ENCODE results near the gene TTYH2. TPM values are rescaled to one million over a fixed set of nuclear protein-coding genes. Genes with fewer than 3 reads are reported as not detected.

The TTYH2 gene
- total and polyA plus RNA-seq, 10 of the 15 experiments (the other 5 are each of a cell fraction or from before 2014, with no cell fraction given) = 0.26 to 25.2 (median 6.6) TPM

DNA sequence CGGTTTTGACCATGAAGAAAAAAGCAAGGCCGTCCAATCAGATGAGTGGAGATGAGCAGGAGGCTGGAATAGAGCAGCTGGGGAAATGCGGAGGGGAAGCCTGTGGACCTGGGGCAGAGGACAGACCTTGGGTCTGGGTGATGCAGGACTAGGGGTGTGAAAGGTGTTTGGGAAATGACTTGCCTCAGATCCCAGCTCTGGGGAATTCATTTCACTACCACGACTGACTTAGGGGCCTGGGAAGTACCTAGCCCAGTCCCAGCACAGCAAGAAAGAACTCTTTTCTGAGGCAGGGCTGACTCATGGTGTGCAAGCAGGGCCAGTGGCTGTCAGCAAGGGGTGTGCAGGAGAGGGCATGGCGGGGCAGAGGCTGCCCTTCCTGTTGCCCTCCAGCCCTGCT is 75.4 kb downstream of the TTYH2 start (continued):
- no peak for TF ChIP-seq HDAC2 (IDR thresholded peaks at IDR 0.05)
- TF ChIP-seq JUNB (IDR thresholded peaks at IDR 0.05) = peak; percentile 54
- no peak for TF ChIP-seq RAD51 (IDR thresholded peaks at IDR 0.05)
- no peak for TF ChIP-seq KLF5 (IDR thresholded peaks at IDR 0.05; ENCODE audit: partially characterized antibody)
- no peak for TF ChIP-seq ASH2L (IDR thresholded peaks at IDR 0.05; ENCODE audit: borderline replicate concordance, low read depth)
- TF ChIP-seq RB1 (IDR thresholded peaks at IDR 0.05; ENCODE audit: borderline replicate concordance) = no peak
- TF ChIP-seq RBBP5 (conservative IDR thresholded peaks at IDR 0.05) = no peak
- no peak for TF ChIP-seq CHD4 (IDR thresholded peaks at IDR 0.05)
- TF ChIP-seq ETV6 (conservative IDR thresholded peaks at IDR 0.05 in 1 of 2, IDR thresholded peaks at IDR 0.05 in 1 of 2; ENCODE audit: borderline replicate concordance in 1 of 2, low read depth in 1 of 2) = no peak; a peak in 1 of 4 replicates
- TF ChIP-seq RELA (IDR thresholded peaks at IDR 0.05; ENCODE audit: borderline replicate concordance, partially characterized antibody) = no peak
- TF ChIP-seq ESRRA (IDR thresholded peaks at IDR 0.05; ENCODE audit: low read length) = no peak
- no peak for TF ChIP-seq SIX5 (IDR thresholded peaks at IDR 0.05; ENCODE audit: low read depth, low read length, severe bottlenecking)
- TF ChIP-seq ZNF622 (IDR thresholded peaks at IDR 0.05) = no peak
- no peak for TF ChIP-seq BRCA1 (IDR thresholded peaks at IDR 0.05; ENCODE audit: low read depth, low read length)
- no peak for TF ChIP-seq ZNF24 (IDR thresholded peaks at IDR 0.05)
- 0 out of 2 replicates have a peak, but pooled peaks have one; percentile 51 for TF ChIP-seq ZBED1 (IDR thresholded peaks at IDR 0.05; ENCODE audit: borderline replicate concordance)
- TF ChIP-seq ZZZ3 (IDR thresholded peaks at IDR 0.05; ENCODE audit: control insufficient read depth, insufficient read length, low read depth) = no peak
- TF ChIP-seq NR2C1 (IDR thresholded peaks at IDR 0.05) = no peak
- peak; percentile 38; the same call in 1 of the 2 replicates for TF ChIP-seq BCL11A (IDR thresholded peaks at IDR 0.05; ENCODE audit: low read depth, low read length)
- peak; percentile 9 for TF ChIP-seq SP1 (IDR thresholded peaks at IDR 0.05; ENCODE audit: low read depth, low read length)
- TF ChIP-seq, protein P1, sequence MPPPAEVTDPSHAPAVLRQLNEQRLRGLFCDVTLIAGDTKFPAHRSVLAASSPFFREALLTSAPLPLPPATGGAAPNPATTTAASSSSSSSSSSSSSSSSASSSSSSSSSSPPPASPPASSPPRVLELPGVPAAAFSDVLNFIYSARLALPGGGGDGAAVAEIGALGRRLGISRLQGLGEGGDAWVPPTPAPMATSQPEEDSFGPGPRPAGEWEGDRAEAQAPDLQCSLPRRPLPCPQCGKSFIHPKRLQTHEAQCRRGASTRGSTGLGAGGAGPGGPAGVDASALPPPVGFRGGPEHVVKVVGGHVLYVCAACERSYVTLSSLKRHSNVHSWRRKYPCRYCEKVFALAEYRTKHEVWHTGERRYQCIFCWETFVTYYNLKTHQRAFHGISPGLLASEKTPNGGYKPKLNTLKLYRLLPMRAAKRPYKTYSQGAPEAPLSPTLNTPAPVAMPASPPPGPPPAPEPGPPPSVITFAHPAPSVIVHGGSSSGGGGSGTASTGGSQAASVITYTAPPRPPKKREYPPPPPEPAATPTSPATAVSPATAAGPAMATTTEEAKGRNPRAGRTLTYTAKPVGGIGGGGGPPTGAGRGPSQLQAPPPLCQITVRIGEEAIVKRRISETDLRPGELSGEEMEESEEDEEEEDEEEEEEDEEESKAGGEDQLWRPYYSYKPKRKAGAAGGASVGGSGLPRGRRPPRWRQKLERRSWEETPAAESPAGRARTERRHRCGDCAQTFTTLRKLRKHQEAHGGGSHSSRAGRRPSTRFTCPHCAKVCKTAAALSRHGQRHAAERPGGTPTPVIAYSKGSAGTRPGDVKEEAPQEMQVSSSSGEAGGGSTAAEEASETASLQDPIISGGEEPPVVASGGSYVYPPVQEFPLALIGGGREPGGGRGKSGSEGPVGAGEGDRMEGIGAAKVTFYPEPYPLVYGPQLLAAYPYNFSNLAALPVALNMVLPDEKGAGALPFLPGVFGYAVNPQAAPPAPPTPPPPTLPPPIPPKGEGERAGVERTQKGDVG (CRISPR knock-in tag; IDR thresholded peaks at IDR 0.05) = no peak
- TF ChIP-seq, protein P2, sequence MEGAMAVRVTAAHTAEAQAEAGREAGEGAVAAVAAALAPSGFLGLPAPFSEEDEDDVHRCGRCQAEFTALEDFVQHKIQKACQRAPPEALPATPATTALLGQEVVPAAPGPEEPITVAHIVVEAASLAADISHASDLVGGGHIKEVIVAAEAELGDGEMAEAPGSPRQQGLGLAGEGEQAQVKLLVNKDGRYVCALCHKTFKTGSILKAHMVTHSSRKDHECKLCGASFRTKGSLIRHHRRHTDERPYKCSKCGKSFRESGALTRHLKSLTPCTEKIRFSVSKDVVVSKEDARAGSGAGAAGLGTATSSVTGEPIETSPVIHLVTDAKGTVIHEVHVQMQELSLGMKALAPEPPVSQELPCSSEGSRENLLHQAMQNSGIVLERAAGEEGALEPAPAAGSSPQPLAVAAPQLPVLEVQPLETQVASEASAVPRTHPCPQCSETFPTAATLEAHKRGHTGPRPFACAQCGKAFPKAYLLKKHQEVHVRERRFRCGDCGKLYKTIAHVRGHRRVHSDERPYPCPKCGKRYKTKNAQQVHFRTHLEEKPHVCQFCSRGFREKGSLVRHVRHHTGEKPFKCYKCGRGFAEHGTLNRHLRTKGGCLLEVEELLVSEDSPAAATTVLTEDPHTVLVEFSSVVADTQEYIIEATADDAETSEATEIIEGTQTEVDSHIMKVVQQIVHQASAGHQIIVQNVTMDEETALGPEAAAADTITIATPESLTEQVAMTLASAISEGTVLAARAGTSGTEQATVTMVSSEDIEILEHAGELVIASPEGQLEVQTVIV (IDR thresholded peaks at IDR 0.05; ENCODE audit: borderline replicate concordance, partially characterized antibody) = no peak
- TF ChIP-seq EGR1 (IDR thresholded peaks at IDR 0.05; ENCODE audit: borderline replicate concordance in 1 of 2, low read depth in 2 of 2, low read length in 2 of 2) = no peak
- no peak for TF ChIP-seq ZNF217 (IDR thresholded peaks at IDR 0.05)
- TF ChIP-seq FOXK2 (IDR thresholded peaks at IDR 0.05) = no peak
- TF ChIP-seq POLR2AphosphoS2 (IDR thresholded peaks at IDR 0.05; ENCODE audit: low read depth, low read length) = no peak
- TF ChIP-seq, protein P3, sequence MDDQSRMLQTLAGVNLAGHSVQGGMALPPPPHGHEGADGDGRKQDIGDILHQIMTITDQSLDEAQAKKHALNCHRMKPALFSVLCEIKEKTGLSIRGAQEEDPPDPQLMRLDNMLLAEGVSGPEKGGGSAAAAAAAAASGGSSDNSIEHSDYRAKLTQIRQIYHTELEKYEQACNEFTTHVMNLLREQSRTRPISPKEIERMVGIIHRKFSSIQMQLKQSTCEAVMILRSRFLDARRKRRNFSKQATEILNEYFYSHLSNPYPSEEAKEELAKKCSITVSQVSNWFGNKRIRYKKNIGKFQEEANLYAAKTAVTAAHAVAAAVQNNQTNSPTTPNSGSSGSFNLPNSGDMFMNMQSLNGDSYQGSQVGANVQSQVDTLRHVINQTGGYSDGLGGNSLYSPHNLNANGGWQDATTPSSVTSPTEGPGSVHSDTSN (IDR thresholded peaks at IDR 0.05; ENCODE audit: insufficient replicate concordance, low read depth, low read length) = no peak
- TF ChIP-seq SPI1 (IDR thresholded peaks at IDR 0.05; ENCODE audit: borderline replicate concordance, insufficient read depth, low read depth, low read length) = no peak

Measured in GM12878 (cell line).